PFSK-1 (cell line): ENCODE measurements around the gene COL21A1.

Experiments
- FOXP2 ChIP-seq: optimal IDR thresholded peaks from 2 replicates; pipeline ENCODE3; 2011; ENCODE audit warnings: borderline replicate concordance, control low read depth, inconsistent platforms; ENCODE audit not compliant: insufficient read depth; ENCODE audit errors: extremely low read length, extremely low read depth
- POLR2AphosphoS5 ChIP-seq: IDR thresholded peaks from 2 replicates; pipeline ENCODE4 v1.6.1; 2012; ENCODE audit warnings: low read depth, mild to moderate bottlenecking, control low read depth, low read length, moderate library complexity
- SIN3A ChIP-seq: IDR thresholded peaks from 2 replicates; pipeline ENCODE4 v1.6.1; 2012; ENCODE audit warnings: mild to moderate bottlenecking, low read length, moderate library complexity, borderline replicate concordance; ENCODE audit not compliant: insufficient read depth
- TAF1 ChIP-seq: IDR thresholded peaks from 2 replicates; pipeline ENCODE4 v1.6.1; 2012; ENCODE audit warnings: low read length, control low read depth, borderline replicate concordance; ENCODE audit not compliant: insufficient read depth
- TF ChIP-seq, protein P1 (sequence below), 2 experiments: IDR thresholded peaks; 2 replicates each; pipeline versions ENCODE4 v1.6.1 to v1.8.0; 2011 to 2012; ENCODE audit warnings: low read depth in 2 of 2, low read length in 2 of 2, control low read depth in 1 of 2, inconsistent platforms in 1 of 2, mild to moderate bottlenecking in 1 of 2, moderate library complexity in 1 of 2; ENCODE audit not compliant: insufficient read depth in 1 of 2

Gene COL21A1

DNA sequence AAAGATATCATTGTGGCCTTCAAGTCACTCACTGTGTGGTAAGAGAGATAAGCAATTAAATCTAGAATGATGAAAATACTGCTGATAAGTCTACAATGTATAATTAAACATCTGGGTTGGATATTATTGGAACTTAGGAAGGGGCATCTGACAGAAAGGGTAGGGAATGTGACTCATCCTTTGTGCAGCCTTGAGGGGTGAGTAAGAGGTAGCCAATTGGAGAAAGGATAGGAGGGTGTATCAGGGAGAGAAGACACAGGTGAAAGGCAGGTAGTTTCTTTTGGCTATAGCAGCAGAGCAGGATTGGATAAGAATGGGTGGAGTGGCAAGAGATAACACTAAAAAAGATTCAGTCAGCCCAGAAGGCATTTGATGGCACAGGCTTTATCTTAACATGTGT is 182.0 kb downstream of the COL21A1 start:
- TF ChIP-seq FOXP2: no peak
- no peak for TF ChIP-seq POLR2AphosphoS5
- TF ChIP-seq, protein P1, sequence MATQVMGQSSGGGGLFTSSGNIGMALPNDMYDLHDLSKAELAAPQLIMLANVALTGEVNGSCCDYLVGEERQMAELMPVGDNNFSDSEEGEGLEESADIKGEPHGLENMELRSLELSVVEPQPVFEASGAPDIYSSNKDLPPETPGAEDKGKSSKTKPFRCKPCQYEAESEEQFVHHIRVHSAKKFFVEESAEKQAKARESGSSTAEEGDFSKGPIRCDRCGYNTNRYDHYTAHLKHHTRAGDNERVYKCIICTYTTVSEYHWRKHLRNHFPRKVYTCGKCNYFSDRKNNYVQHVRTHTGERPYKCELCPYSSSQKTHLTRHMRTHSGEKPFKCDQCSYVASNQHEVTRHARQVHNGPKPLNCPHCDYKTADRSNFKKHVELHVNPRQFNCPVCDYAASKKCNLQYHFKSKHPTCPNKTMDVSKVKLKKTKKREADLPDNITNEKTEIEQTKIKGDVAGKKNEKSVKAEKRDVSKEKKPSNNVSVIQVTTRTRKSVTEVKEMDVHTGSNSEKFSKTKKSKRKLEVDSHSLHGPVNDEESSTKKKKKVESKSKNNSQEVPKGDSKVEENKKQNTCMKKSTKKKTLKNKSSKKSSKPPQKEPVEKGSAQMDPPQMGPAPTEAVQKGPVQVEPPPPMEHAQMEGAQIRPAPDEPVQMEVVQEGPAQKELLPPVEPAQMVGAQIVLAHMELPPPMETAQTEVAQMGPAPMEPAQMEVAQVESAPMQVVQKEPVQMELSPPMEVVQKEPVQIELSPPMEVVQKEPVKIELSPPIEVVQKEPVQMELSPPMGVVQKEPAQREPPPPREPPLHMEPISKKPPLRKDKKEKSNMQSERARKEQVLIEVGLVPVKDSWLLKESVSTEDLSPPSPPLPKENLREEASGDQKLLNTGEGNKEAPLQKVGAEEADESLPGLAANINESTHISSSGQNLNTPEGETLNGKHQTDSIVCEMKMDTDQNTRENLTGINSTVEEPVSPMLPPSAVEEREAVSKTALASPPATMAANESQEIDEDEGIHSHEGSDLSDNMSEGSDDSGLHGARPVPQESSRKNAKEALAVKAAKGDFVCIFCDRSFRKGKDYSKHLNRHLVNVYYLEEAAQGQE (IDR thresholded peaks at IDR 0.05; ENCODE audit: insufficient read depth in 1 of 2, low read depth in 2 of 2, low read length in 2 of 2): no peak
- no peak for TF ChIP-seq SIN3A
- TF ChIP-seq TAF1: no peak

DNA sequence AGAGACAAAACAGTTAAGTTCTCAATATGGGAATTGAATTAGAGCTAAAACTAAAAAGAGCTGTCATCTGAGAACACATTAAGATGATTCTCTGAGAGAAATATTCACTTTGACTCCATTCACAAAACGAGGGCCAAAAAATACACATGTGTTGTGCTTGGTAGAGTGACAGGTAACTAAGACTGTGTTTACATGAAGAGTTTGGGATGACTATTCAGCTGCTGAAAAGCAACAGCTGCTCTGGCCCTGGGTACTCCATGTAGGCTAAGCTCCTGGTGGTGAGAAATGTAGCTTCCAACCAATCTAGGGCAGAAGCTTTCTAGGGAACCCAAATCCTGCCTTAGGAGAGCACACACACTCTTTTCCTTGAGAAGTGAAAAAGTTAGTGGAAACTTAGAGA is 184.5 kb downstream of the COL21A1 start:
- TF ChIP-seq POLR2AphosphoS5 (no peak), TAF1 (no peak), FOXP2 (no peak), SIN3A (no peak)
- TF ChIP-seq, protein P1 (IDR thresholded peaks at IDR 0.05; ENCODE audit: insufficient read depth in 1 of 2, low read depth in 2 of 2, low read length in 2 of 2): no peak

DNA sequence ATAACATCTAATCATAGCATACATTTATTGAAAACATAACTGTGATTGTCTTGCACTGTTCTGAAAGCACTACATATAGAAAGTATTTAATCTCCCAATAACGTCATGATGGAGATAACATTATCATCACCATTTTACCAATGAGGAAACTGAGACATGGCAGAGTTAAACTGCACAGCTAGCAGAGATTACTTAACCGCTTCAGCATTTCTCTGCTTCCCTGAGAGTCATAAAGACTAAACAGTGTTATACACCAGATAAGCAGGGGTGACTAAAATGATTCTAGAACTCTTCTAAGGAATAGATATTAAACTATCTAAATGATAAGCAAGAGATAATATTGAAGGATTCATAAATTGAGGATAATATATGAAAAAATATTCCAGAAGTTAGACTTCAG is 188.7 kb downstream of the COL21A1 start:
- TF ChIP-seq TAF1 (no peak), FOXP2 (no peak), SIN3A (no peak), POLR2AphosphoS5 (no peak)
- TF ChIP-seq, protein P1 (IDR thresholded peaks at IDR 0.05; ENCODE audit: insufficient read depth in 1 of 2, low read depth in 2 of 2, low read length in 2 of 2): no peak

DNA sequence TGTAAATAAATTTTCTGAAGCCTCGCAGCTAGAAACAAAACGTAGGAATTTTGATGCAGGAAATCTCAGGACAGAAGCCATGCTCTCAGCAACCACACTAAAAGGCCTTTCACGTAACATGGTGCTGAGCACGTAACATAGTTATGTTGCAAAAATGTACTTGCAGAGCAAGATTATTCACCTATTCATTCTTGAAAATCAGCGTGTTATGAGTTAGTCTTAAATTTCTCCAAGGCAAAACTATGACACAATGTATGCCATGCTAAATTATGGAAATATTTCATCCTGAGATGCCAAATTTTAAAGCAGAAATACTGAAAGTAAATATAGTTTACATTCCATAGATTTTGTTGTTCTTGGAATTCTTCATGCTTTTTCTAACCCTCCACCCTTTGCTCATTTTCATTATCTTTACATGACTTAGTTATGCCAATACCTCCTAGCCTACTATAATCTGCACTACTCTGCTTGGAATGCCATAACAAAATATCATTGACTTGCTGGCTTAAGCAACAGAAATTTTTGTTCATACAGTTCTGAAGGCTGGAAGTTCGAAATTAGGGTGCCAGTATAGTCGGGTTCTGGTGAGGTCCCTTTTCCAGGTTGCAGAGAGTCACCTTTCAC is 192.2 kb downstream of the COL21A1 start:
- TF ChIP-seq FOXP2: no peak
- TF ChIP-seq SIN3A: no peak
- no peak for TF ChIP-seq POLR2AphosphoS5

DNA sequence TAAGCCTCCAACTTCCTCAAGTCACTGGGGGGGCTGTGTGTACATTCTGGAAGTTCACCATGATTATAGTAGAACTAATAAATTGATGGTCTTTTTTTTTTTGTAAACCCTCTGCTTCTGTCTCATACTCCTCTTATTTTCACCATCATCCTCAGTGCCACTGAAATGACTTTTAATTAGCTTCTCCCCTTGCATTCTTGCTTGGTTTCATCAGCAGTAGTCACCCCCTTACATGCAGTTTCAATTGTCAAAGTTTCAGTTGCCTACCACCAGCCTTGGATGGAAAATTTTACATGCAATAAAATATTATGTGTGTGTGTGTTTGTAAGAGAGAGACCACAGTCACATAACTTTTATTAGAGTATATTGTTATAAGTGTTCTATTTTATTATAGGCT is 196.2 kb downstream of the COL21A1 start:
- TF ChIP-seq FOXP2 (no peak), SIN3A (no peak), TAF1 (no peak), POLR2AphosphoS5 (no peak)
- TF ChIP-seq, protein P1 (IDR thresholded peaks at IDR 0.05; ENCODE audit: insufficient read depth in 1 of 2, low read depth in 2 of 2, low read length in 2 of 2): no peak
